Measurements from ENCODE around the gene L3MBTL1. TPM values are rescaled to one million over a fixed set of nuclear protein-coding genes. Genes with fewer than 3 reads are reported as not detected.

L3MBTL1 gene
- total and polyA plus RNA-seq, 2 donors (not counting 3 experiments of a cell fraction or from before 2014, with no cell fraction given), result 5.2 to 8.2 TPM

DNA sequence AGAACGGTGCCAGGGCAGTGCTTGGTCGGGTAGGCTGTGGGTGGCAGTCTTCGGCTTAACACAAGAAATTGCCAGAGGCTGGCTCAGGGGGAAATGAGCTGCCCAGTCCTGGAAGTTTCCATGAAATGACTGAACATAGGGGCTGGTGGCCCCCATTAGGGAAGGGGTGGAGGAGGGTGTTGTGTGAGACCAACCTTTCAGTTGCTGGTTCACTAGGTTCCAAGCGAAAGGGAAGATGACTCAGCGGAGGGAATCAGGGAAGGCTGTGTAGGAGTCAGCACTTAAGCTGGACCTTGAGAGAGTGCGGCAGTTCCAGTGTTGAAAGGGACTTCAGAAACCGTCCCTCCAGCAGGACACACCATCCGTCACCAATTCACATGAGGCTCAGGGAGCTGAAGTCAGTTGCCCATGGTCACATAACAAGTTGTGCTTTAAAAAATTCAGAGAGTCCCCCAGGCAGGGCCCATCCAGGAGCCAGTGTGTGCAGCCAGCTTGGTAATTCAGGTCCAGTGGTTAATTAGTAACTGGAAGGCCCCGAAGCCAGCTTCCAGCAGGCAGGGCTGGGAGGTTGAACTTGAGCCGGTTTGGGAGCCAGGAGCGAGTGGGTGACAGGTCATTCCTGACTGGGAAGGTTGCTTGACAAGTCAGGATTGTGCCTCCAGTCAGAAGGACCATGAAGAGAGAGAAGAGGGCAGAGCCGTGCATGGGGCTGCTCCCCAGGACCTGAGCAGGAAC lies 51.1 kb downstream of the L3MBTL1 start, which contains the start of gene SGK2:
Gene SGK2, plus strand, starts transcription at position 616 of the 735 bp plus-strand sequence. CDS start 7,469 bp downstream, outside the sequence.
- ChIA-PET CTCF (interaction anchor here (0.6 to 3.1 kb wide), 3 partner anchors 10 to 110 kb away, joined by 3 to 14 read pairs (median 3); no protein-coding TSS in a partner anchor), POLR2A (interaction anchor here (0.6 kb wide), 1 partner anchor 1399 kb away, joined by 15 read pairs; no protein-coding TSS in a partner anchor)
- no peak for FAIRE-seq
- no peak within 1 kb of the TSS for H3K27ac ChIP-seq (ENCODE audit: insufficient read depth, low read depth, low read length)
- H3K4me3 ChIP-seq (replicated peaks in 1 of 3; ENCODE audit: insufficient read depth in 1 of 3, low read depth in 1 of 3, low read length in 3 of 3), result no peak within 1 kb of the TSS
- no peaks in the 10 kb centered on the region for H3K36me3 ChIP-seq (ENCODE audit: control insufficient read depth in 2 of 2, extremely low read depth in 1 of 2, insufficient read depth in 2 of 2, low read length in 2 of 2)
- BruUV-seq (replicated peaks), result no TSS peak
- H3K9ac ChIP-seq (replicated peaks; ENCODE audit: extremely low read depth, insufficient read depth, low read length), result no peak within 1 kb of the TSS
- H3K4me1 ChIP-seq (ENCODE audit: control insufficient read depth, extremely low read depth, insufficient read depth, low read length), result no peaks in the 10 kb centered on the region
- no peak within 1 kb of the TSS for H2AFZ ChIP-seq (ENCODE audit: low read depth, low read length)
- H3K79me2 ChIP-seq (ENCODE audit: control insufficient read depth, insufficient read depth, low read length), result no peaks in the 10 kb centered on the region
- dilution Hi-C loops (cut with MboI; ENCODE audit: extremely low pct_ligation_motif_present, low sequenced_read_pairs), result no loop called here
- intact Hi-C loops (cut with micrococcal nuclease), result no loop called here
- H3K9me3 ChIP-seq (replicated peaks; ENCODE audit: control insufficient read depth, insufficient read depth, low read length), result no peaks in the 10 kb centered on the region
- H3K9me1 ChIP-seq (replicated peaks; ENCODE audit: control insufficient read depth, extremely low read depth, insufficient read depth, low read length), result no peaks in the 10 kb centered on the region
- DNase-seq (ENCODE audit: low read depth, low spot score), result no peak
- no peak within 1 kb of the TSS for H3K4me2 ChIP-seq (ENCODE audit: insufficient read depth, low read length)
- TF ChIP-seq MYC (IDR thresholded peaks at IDR 0.05; ENCODE audit: low read depth, low read length) (no peak), GATA2 (IDR thresholded peaks at IDR 0.05; ENCODE audit: insufficient read depth, insufficient read length, low read depth, low read length) (no peak), FOS (IDR thresholded peaks at IDR 0.05; ENCODE audit: borderline replicate concordance, insufficient read depth, low read length) (no peak), EZH2 (IDR thresholded peaks at IDR 0.05; ENCODE audit: borderline replicate concordance, low read depth, low read length, severe bottlenecking) (no peak), JUN (IDR thresholded peaks at IDR 0.05; ENCODE audit: borderline replicate concordance, insufficient read depth, insufficient read length, low read depth) (no peak), POLR2AphosphoS5 (IDR thresholded peaks at IDR 0.05; ENCODE audit: insufficient read depth, low read depth, low read length) (no peak), POLR2A (IDR thresholded peaks at IDR 0.05; ENCODE audit: low read depth, low read length) (no peak)
- TF ChIP-seq, protein P1, sequence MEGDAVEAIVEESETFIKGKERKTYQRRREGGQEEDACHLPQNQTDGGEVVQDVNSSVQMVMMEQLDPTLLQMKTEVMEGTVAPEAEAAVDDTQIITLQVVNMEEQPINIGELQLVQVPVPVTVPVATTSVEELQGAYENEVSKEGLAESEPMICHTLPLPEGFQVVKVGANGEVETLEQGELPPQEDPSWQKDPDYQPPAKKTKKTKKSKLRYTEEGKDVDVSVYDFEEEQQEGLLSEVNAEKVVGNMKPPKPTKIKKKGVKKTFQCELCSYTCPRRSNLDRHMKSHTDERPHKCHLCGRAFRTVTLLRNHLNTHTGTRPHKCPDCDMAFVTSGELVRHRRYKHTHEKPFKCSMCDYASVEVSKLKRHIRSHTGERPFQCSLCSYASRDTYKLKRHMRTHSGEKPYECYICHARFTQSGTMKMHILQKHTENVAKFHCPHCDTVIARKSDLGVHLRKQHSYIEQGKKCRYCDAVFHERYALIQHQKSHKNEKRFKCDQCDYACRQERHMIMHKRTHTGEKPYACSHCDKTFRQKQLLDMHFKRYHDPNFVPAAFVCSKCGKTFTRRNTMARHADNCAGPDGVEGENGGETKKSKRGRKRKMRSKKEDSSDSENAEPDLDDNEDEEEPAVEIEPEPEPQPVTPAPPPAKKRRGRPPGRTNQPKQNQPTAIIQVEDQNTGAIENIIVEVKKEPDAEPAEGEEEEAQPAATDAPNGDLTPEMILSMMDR (IDR thresholded peaks at IDR 0.05; ENCODE audit: extremely low read depth in 1 of 2, insufficient read depth in 1 of 2, low read depth in 1 of 2, low read length in 2 of 2), result no peak
- TF ChIP-seq, protein P2, sequence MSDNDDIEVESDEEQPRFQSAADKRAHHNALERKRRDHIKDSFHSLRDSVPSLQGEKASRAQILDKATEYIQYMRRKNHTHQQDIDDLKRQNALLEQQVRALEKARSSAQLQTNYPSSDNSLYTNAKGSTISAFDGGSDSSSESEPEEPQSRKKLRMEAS (IDR thresholded peaks at IDR 0.05; ENCODE audit: insufficient read depth, insufficient read length), result no peak
- H3K27me3 ChIP-seq (ENCODE audit: control insufficient read depth in 2 of 2, insufficient read depth in 2 of 2, low read length in 2 of 2), result no peaks in the 10 kb centered on the region
- no peaks in the 10 kb centered on the region for H4K20me1 ChIP-seq (replicated peaks; ENCODE audit: control insufficient read depth, extremely low read depth, insufficient read depth, low read length)
